ENCODE data around the gene TAF9.
A peak's percentile ranks its signal among the peaks of the same experiment; 100 is the strongest.
"Not testable (repeated sequence)": the region's sequence is repeated elsewhere in the genome, so short reads cannot be mapped to it uniquely, and the experiment has no call there.

TAF9 gene

GRCh38 chr5:69334793-69335268 lies 34.5 kb downstream of the TAF9 start:
- DNase-seq: peak; percentile 68 to 75

GRCh38 chr5:69333668-69334315 lies 35.5 kb downstream of the TAF9 start:
- not testable (repeated sequence) for DNase-seq

GRCh38 chr5:69331528-69332445 lies 37.5 kb downstream of the TAF9 start:
- no peak for DNase-seq

GRCh38 chr5:69329905-69330489 lies 39.3 kb downstream of the TAF9 start:
- DNase-seq: no peak

GRCh38 chr5:69326365-69326764 lies 43.0 kb downstream of the TAF9 start:
- no peak for DNase-seq

GRCh38 chr5:69317391-69317790 lies 51.9 kb downstream of the TAF9 start:
- DNase-seq: no peak

GRCh38 chr5:69315972-69316371 lies 53.3 kb downstream of the TAF9 start:
- no peak for DNase-seq

Data from SHP77 (cell line).